22Rv1 (cell line): ENCODE measurements around the gene SLC16A12.

Experiments used
- ZFX ChIP-seq: fragments of 450-650 bp; IDR thresholded peaks from 2 replicates; pipeline ENCODE4 v1.6.1; 2017; ENCODE audit warnings: antibody characterized with exemption, borderline replicate concordance
- TF ChIP-seq, protein P1 (sequence below): fragments of 450-650 bp; IDR thresholded peaks from 2 replicates; pipeline ENCODE4 v1.5.1; 2017; ENCODE audit warnings: mild to moderate bottlenecking

GRCh38 chr10:89505640-89506275, 29.6 kb downstream of the SLC16A12 start:
- TF ChIP-seq, protein P1, sequence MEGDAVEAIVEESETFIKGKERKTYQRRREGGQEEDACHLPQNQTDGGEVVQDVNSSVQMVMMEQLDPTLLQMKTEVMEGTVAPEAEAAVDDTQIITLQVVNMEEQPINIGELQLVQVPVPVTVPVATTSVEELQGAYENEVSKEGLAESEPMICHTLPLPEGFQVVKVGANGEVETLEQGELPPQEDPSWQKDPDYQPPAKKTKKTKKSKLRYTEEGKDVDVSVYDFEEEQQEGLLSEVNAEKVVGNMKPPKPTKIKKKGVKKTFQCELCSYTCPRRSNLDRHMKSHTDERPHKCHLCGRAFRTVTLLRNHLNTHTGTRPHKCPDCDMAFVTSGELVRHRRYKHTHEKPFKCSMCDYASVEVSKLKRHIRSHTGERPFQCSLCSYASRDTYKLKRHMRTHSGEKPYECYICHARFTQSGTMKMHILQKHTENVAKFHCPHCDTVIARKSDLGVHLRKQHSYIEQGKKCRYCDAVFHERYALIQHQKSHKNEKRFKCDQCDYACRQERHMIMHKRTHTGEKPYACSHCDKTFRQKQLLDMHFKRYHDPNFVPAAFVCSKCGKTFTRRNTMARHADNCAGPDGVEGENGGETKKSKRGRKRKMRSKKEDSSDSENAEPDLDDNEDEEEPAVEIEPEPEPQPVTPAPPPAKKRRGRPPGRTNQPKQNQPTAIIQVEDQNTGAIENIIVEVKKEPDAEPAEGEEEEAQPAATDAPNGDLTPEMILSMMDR = no peak
- no peak for TF ChIP-seq ZFX
